H1 (cell line): Measurements from ENCODE around the gene NEB. TPM values are rescaled to one million over a fixed set of nuclear protein-coding genes. Genes with fewer than 3 reads are reported as not detected.

Source experiments
- CTCF ChIA-PET: fragments of 300-600 bp; sonication (Branson Sonifier 250); formaldehyde crosslinking; loops from one replicate; lab custom pipeline; 2021; ENCODE audit not compliant: partially characterized antibody; lab: Charles Lee
- POLR2A ChIA-PET: fragments of 300-600 bp; sonication (Branson Sonifier 250); formaldehyde crosslinking; loops from one replicate; lab custom pipeline; 2021; ENCODE audit warnings: inconsistent platforms; ENCODE audit not compliant: partially characterized antibody; lab: Charles Lee
- DNase-seq, 2 experiments: peaks; one replicate each; pipeline versions ENCODE4 v3.0.0 to v3.0.0-alpha.2; 2010 to 2022; ENCODE audit warnings: low spot score in 2 of 2, low read depth in 1 of 2, mixed read lengths in 1 of 2
- FAIRE-seq: peaks from 2 replicates; lab custom pipeline; 2011; peaks lifted over from hg19 to GRCh38; lab: Jason Lieb, UNC
- H2AFZ ChIP-seq: 2 replicates; pipeline ENCODE4 v1.8.1; 2012; ENCODE audit warnings: low read length, inconsistent platforms
- H2AK5ac ChIP-seq: 2 replicates; pipeline ENCODE4 v1.6.1; 2013; ENCODE audit warnings: low read depth, low read length
- H2BK120ac ChIP-seq: replicated peaks from 2 replicates; pipeline ENCODE3; 2013; ENCODE audit warnings: low read depth, low read length, inconsistent platforms
- H2BK12ac ChIP-seq: 2 replicates; pipeline ENCODE4 v1.6.1; 2013; ENCODE audit warnings: low read depth, low read length
- H2BK15ac ChIP-seq: 2 replicates; pipeline ENCODE4 v1.6.1; 2013; ENCODE audit warnings: low read length
- H2BK20ac ChIP-seq: 2 replicates; pipeline ENCODE4 v1.6.1; 2013; ENCODE audit warnings: low read length
- H2BK5ac ChIP-seq: 2 replicates; pipeline ENCODE4 v1.6.1; 2013; ENCODE audit warnings: low read depth, low read length
- H3K14ac ChIP-seq: 2 replicates; pipeline ENCODE4 v1.6.1; 2013; ENCODE audit warnings: inconsistent platforms; ENCODE audit not compliant: insufficient read length
- H3K18ac ChIP-seq: 2 replicates; pipeline ENCODE4 v1.6.1; 2013; ENCODE audit warnings: low read length; ENCODE audit errors: extremely low read depth
- H3K23ac ChIP-seq: 2 replicates; pipeline ENCODE4 v1.6.1; 2013; ENCODE audit warnings: inconsistent platforms; ENCODE audit not compliant: insufficient read length
- H3K23me2 ChIP-seq: 2 replicates; pipeline ENCODE4 v1.6.1; 2013; ENCODE audit warnings: low read depth, low read length
- H3K27ac ChIP-seq: 2 replicates; pipeline ENCODE4 v1.6.1; 2011; ENCODE audit warnings: low read depth, low read length, inconsistent platforms
- H3K27me3 ChIP-seq, 4 experiments: replicated peaks in 1 of 4; 1 replicate in 1 of 4; 2 replicates in 3 of 4; pipeline versions ENCODE4 v1.6.1 to v1.8.1; 2011 to 2013; ENCODE audit warnings: low read length in 3 of 4, mild to moderate bottlenecking in 3 of 4, inconsistent platforms in 2 of 4, mixed read lengths in 2 of 4, moderate library complexity in 1 of 4; ENCODE audit not compliant: control insufficient read depth in 3 of 4, insufficient read depth in 3 of 4; ENCODE audit errors: extremely low read depth in 1 of 4
- H3K36me3 ChIP-seq, 4 experiments: 2 replicates each; pipeline versions ENCODE4 v1.6.1 to v1.8.1; 2011 to 2013; ENCODE audit warnings: mild to moderate bottlenecking in 4 of 4, low read length in 3 of 4, moderate library complexity in 2 of 4, control low read depth in 1 of 4, inconsistent platforms in 1 of 4; ENCODE audit not compliant: insufficient read depth in 4 of 4, control insufficient read depth in 2 of 4
- H3K4ac ChIP-seq: replicated peaks from 2 replicates; pipeline ENCODE3; 2013; ENCODE audit warnings: low read length, low read depth, mixed read lengths, inconsistent platforms; ENCODE audit not compliant: insufficient read length
- H3K4me1 ChIP-seq, 4 experiments: replicated peaks in 1 of 4; 1 replicate in 1 of 4; 2 replicates in 3 of 4; pipeline versions ENCODE4 v1.6.1 to v1.8.1; 2011 to 2013; ENCODE audit warnings: low read length in 3 of 4, inconsistent platforms in 2 of 4, mixed read lengths in 1 of 4; ENCODE audit not compliant: insufficient read depth in 4 of 4, control insufficient read depth in 3 of 4
- H3K4me2 ChIP-seq, 2 experiments: 2 replicates each; pipeline versions ENCODE4 v1.6.1 to v1.8.1; 2011 to 2013; ENCODE audit warnings: low read depth in 2 of 2, low read length in 2 of 2, control low read depth in 1 of 2, inconsistent platforms in 1 of 2, mild to moderate bottlenecking in 1 of 2; ENCODE audit not compliant: insufficient read depth in 1 of 2
- H3K4me3 ChIP-seq, 4 experiments: fragments of 200-600, 300-600 bp in 1 of 4; sonication (generic), shearing (Covaris generic), sonication (Bioruptor Twin) in 1 of 4; 2 replicates each; pipeline versions ENCODE4 v1.5.1 to v1.8.1; 2011 to 2016; ENCODE audit warnings: low read length in 4 of 4, low read depth in 3 of 4, control low read depth in 2 of 4, inconsistent platforms in 2 of 4, mild to moderate bottlenecking in 2 of 4, mixed read lengths in 1 of 4, moderate library complexity in 1 of 4; ENCODE audit not compliant: insufficient read depth in 2 of 4; ENCODE audit errors: extremely low read depth in 1 of 4
- H3K56ac ChIP-seq: replicated peaks from 2 replicates; pipeline ENCODE3; 2013; ENCODE audit warnings: low read depth, mild to moderate bottlenecking, mixed read lengths, low read length, inconsistent platforms; ENCODE audit not compliant: insufficient read length
- H3K79me1 ChIP-seq: 2 replicates; pipeline ENCODE4 v1.6.1; 2013; ENCODE audit warnings: low read depth, low read length, control low read depth
- H3K79me2 ChIP-seq, 2 experiments: 2 replicates each; pipeline versions ENCODE4 v1.6.1 to v1.8.1; 2012 to 2013; ENCODE audit warnings: low read length in 2 of 2, mild to moderate bottlenecking in 2 of 2, inconsistent platforms in 1 of 2; ENCODE audit not compliant: insufficient read depth in 2 of 2, control insufficient read depth in 1 of 2
- H3K9ac ChIP-seq, 4 experiments: replicated peaks in 1 of 4; 1 replicate in 1 of 4; 2 replicates in 3 of 4; pipeline versions ENCODE4 v1.6.1 to v1.8.1; 2011 to 2013; ENCODE audit warnings: low read depth in 3 of 4, low read length in 3 of 4, control low read depth in 2 of 4, mild to moderate bottlenecking in 2 of 4, moderate library complexity in 2 of 4, inconsistent platforms in 1 of 4; ENCODE audit errors: extremely low read depth in 1 of 4
- H3K9me3 ChIP-seq, 2 experiments: 2 replicates each; pipeline versions ENCODE4 v1.6.1 to v1.8.1; 2012 to 2013; ENCODE audit warnings: mild to moderate bottlenecking in 2 of 2, moderate library complexity in 2 of 2, control low read depth in 1 of 2, inconsistent platforms in 1 of 2, low read depth in 1 of 2, low read length in 1 of 2, mixed read lengths in 1 of 2; ENCODE audit not compliant: insufficient read depth in 2 of 2
- H4K20me1 ChIP-seq, 2 experiments: replicated peaks in 1 of 2; 2 replicates each; pipeline versions ENCODE3 to v1.8.1; 2011 to 2013; ENCODE audit warnings: inconsistent platforms in 2 of 2, low read length in 2 of 2, mild to moderate bottlenecking in 1 of 2; ENCODE audit not compliant: insufficient read depth in 2 of 2, control insufficient read depth in 1 of 2
- H4K5ac ChIP-seq: 2 replicates; pipeline ENCODE4 v1.6.1; 2013; ENCODE audit warnings: low read length, low read depth, mixed read lengths, inconsistent platforms; ENCODE audit not compliant: insufficient read length
- H4K8ac ChIP-seq: 2 replicates; pipeline ENCODE4 v1.8.0; 2013; ENCODE audit warnings: mild to moderate bottlenecking, moderate library complexity, low read length, inconsistent platforms; ENCODE audit not compliant: insufficient read depth; ENCODE audit errors: extremely low read depth
- H4K91ac ChIP-seq: replicated peaks from 2 replicates; pipeline ENCODE3; 2013; ENCODE audit warnings: low read length, mixed read lengths, inconsistent platforms; ENCODE audit not compliant: insufficient read length
- WGBS, 2 experiments: shearing (Covaris generic) in 1 of 2; methylation state at CpG; one replicate each; pipeline versions ENCODE4 v1.1.6 to v1.1.7; 2013 to 2015; ENCODE audit warnings: low lambda C conversion rate in 2 of 2, mixed read lengths in 2 of 2, inconsistent platforms in 1 of 2, low coverage in 1 of 2, missing lambda C conversion rate in 1 of 2; ENCODE audit not compliant: insufficient replicate concordance in 2 of 2, insufficient coverage in 1 of 2, insufficient read length in 1 of 2; ENCODE audit errors: extremely low coverage in 1 of 2, missing lambda C conversion rate in 1 of 2; 5-methylcytosine and 5-hydroxymethylcytosine counted together
- polyA plus RNA-seq, 7 experiments: library from polyadenylated mRNA; depleted of rRNA in 3 of 7; stranded (reverse) in 5 of 7; unstranded in 2 of 7; fragments of >200 nt in 5 of 7; fragments of 200-250 nt in 2 of 7; gene quantifications; 1 replicate in 5 of 7; 2 replicates in 1 of 7; 4 replicates in 1 of 7; pipeline versions ENCODE4 v1.2.1 to v1.2.3, GENCODE V29; 2011 to 2013; ENCODE audit warnings: missing spikeins in 2 of 7, mixed read lengths in 2 of 7
- total RNA-seq: library from RNA; stranded (reverse); fragmentation: NEBNext Ultra II Directional; extraction: Animal tissue kit (Norgen Biotek cat#: 25700); gene quantifications from 2 replicates; pipeline ENCODE4 v1.2.1, GENCODE V29; 2021

Gene NEB
- total and polyA plus RNA-seq, 2 of the 8 experiments (the other 6 are each of a cell fraction or from before 2014, with no cell fraction given): 1.4 to 2.5 TPM

DNA sequence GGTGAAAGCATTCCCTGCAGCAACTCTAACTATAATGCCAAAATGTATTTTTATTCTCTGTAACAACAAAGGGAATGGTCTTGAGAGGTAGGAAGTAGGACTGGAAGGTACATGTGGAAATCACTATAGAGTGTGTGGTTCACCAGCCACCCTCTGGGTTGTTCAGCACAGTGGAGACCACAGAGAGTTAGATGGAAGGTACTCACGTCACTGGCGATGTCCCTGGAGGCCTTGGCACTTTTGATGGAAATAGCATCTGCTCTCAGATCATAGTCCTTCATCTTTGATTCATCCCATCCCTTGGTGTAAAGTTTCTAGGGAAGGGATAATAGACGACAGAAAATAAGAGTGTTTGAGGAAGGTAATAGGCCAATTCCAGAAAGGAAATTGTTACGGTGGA is 124.0 kb downstream of the NEB start:
- H3K4me3 ChIP-seq: no peak overlapping the region
- no peak overlapping the region for H3K14ac ChIP-seq
- no peak overlapping the region for H4K5ac ChIP-seq
- no peak overlapping the region for H2BK20ac ChIP-seq
- H3K27ac ChIP-seq: no peak overlapping the region
- CTCF ChIA-PET: interaction anchor here (1.1 kb wide), 1 partner anchor 60 kb away, joined by 3 read pairs; no protein-coding TSS in a partner anchor
- H2BK12ac ChIP-seq: no peak overlapping the region
- H4K20me1 ChIP-seq: no peaks in the 10 kb centered on the region
- no peak overlapping the region for H4K91ac ChIP-seq
- H3K27me3 ChIP-seq: no peaks in the 10 kb centered on the region
- no peaks in the 10 kb centered on the region; a peak in 1 of 8 replicates for H3K36me3 ChIP-seq
- no peak overlapping the region for H3K4ac ChIP-seq
- no peak overlapping the region for H3K4me2 ChIP-seq
- FAIRE-seq: no peak
- H2AFZ ChIP-seq: no peak overlapping the region
- no peak overlapping the region for H3K18ac ChIP-seq
- H2BK15ac ChIP-seq: no peak overlapping the region
- no peak overlapping the region for H3K23ac ChIP-seq
- no peaks in the 10 kb centered on the region for H3K9me3 ChIP-seq
- no peak overlapping the region for H3K9ac ChIP-seq
- H3K4me1 ChIP-seq: no peaks in the 10 kb centered on the region
- no peaks in the 10 kb centered on the region for H3K23me2 ChIP-seq
- no peaks in the 10 kb centered on the region for H3K79me1 ChIP-seq
- H3K79me2 ChIP-seq: no peaks in the 10 kb centered on the region
- no peak overlapping the region for H4K8ac ChIP-seq
- no peak overlapping the region for H2BK5ac ChIP-seq
- 90% methylated on average over 4 of the region's 4 CpGs; no CpG with 5 or more reads in 1 of the 2 experiments for WGBS, 2 experiments
- DNase-seq: no peak
- no peak overlapping the region for H2BK120ac ChIP-seq
- no peak overlapping the region for H3K56ac ChIP-seq
- POLR2A ChIA-PET: no interaction called here
- H2AK5ac ChIP-seq: no peak overlapping the region
